Activated T-cell treated with anti-CD3 and anti-CD28 coated beads, Interleukin-2, amount 50 U/mL, for 72 hours (primary cell): ENCODE results near the gene SRBD1. TPM values are rescaled to one million over a fixed set of nuclear protein-coding genes. Genes with fewer than 3 reads are reported as not detected.

Source experiments
- total RNA-seq, 2 donors: library from RNA; stranded (reverse); gene quantifications; one replicate each; pipeline ENCODE4 v1.2.3, GENCODE V29; 2022

The SRBD1 gene
- total RNA-seq, 2 donors from 2014 or later: 19.0 to 20.3 TPM

Other genes starting within 250 kb of the SRBD1 start
- 10 to 100 TPM; 19.3 to 35.3 TPM for gene PRKCE, start 40.4 kb upstream of the SRBD1 start, total RNA-seq